ENCODE results near the gene IRF3. TPM values are rescaled to one million over a fixed set of nuclear protein-coding genes. Genes with fewer than 3 reads are reported as not detected.

The IRF3 gene
- total RNA-seq, 3 donors from 2014 or later = 76.1 to 119 (median 90.1) TPM

- ATAC-seq (no peak), DNase-seq (no peak)
- no peak for TF ChIP-seq CTCF (IDR thresholded peaks at IDR 0.05)
- no peak overlapping the region for H3K4me3 ChIP-seq
- H3K9me3 ChIP-seq = no peaks in the 10 kb centered on the region
- H3K36me3 ChIP-seq (ENCODE audit: low read depth) = no peaks in the 10 kb centered on the region
- intact Hi-C loops (cut with DNase I, micrococcal nuclease) = loop anchor here in 1 of 2 donors (10.0 kb wide), 1 partner anchor 102 kb away; the partner anchor contains the start of genes NOSIP and PRRG2
- H3K4me1 ChIP-seq (ENCODE audit: low read depth) = peaks cover 17% of the 10 kb centered on the region
Observed at GRCh38 chr19:49686503-49687088, 20.9 kb upstream of the IRF3 start.

- no peaks in the 10 kb centered on the region for H3K9me3 ChIP-seq
- intact Hi-C loops (cut with DNase I, micrococcal nuclease) = loop anchor here in 1 of 2 donors (10.0 kb wide), 1 partner anchor 101 kb away; the partner anchor contains the start of genes NOSIP and PRRG2
- DNase-seq (no peak), ATAC-seq (no peak)
- no peak overlapping the region for H3K4me3 ChIP-seq
- peaks cover 17% of the 10 kb centered on the region for H3K4me1 ChIP-seq (ENCODE audit: low read depth)
- TF ChIP-seq CTCF (IDR thresholded peaks at IDR 0.05) = no peak
- no peaks in the 10 kb centered on the region for H3K36me3 ChIP-seq (ENCODE audit: low read depth)
Observed at GRCh38 chr19:49685845-49686332, 20.2 kb upstream of the IRF3 start.

- Histone ChIP-seq H3K4me3 (no peak overlapping the region), H3K36me3 (ENCODE audit: low read depth) (no peaks in the 10 kb centered on the region), H3K9me3 (no peaks in the 10 kb centered on the region), H3K4me1 (ENCODE audit: low read depth) (peaks cover 18% of the 10 kb centered on the region)
- no peak for TF ChIP-seq CTCF (IDR thresholded peaks at IDR 0.05)
- no peak for DNase-seq
- no peak for ATAC-seq
- intact Hi-C loops (cut with DNase I, micrococcal nuclease) = loop anchor here in 1 of 2 donors (10.0 kb wide), 1 partner anchor 100 kb away; the partner anchor contains the start of genes NOSIP and PRRG2
Observed at GRCh38 chr19:49684983-49685553, 19.4 kb upstream of the IRF3 start.

- H3K36me3 ChIP-seq (ENCODE audit: low read depth) = no peaks in the 10 kb centered on the region
- TF ChIP-seq CTCF (IDR thresholded peaks at IDR 0.05) = peak; percentile 23
- intact Hi-C loops (cut with DNase I, micrococcal nuclease) = loop anchor here in 1 of 2 donors (10.0 kb wide), 1 partner anchor 100 kb away; the partner anchor contains the start of genes NOSIP and PRRG2
- H3K9me3 ChIP-seq = no peaks in the 10 kb centered on the region
- ATAC-seq = peak; percentile 36
- no peak overlapping the region for H3K4me3 ChIP-seq
- H3K4me1 ChIP-seq (ENCODE audit: low read depth) = peaks cover 16% of the 10 kb centered on the region
- no peak for DNase-seq
Observed at GRCh38 chr19:49684251-49684982, 18.8 kb upstream of the IRF3 start.

- intact Hi-C loops (cut with DNase I, micrococcal nuclease) = loop anchor here in 1 of 2 donors (10.0 kb wide), 1 partner anchor 99 kb away; the partner anchor contains the start of genes NOSIP and PRRG2
- ATAC-seq (no peak), DNase-seq (no peak)
- Histone ChIP-seq H3K4me1 (ENCODE audit: low read depth) (peaks cover 17% of the 10 kb centered on the region), H3K9me3 (no peaks in the 10 kb centered on the region), H3K4me3 (no peak overlapping the region), H3K36me3 (ENCODE audit: low read depth) (no peaks in the 10 kb centered on the region)
- TF ChIP-seq CTCF (IDR thresholded peaks at IDR 0.05) = no peak
Observed at GRCh38 chr19:49683814-49684250, 18.2 kb upstream of the IRF3 start.

Data from mucosa of descending colon (tissue), 3 donors.